Measurements from ENCODE around the gene RYR2. TPM values are rescaled to one million over a fixed set of nuclear protein-coding genes. Genes with fewer than 3 reads are reported as not detected.

Gene RYR2
- total RNA-seq, 1 donor from 2014 or later: not detected

- intact Hi-C loops (cut with micrococcal nuclease): no loop called here
Observed at GRCh38 chr1:237429252-237429651, 387.3 kb downstream of the RYR2 start.

- intact Hi-C loops (cut with micrococcal nuclease): no loop called here
Observed at GRCh38 chr1:237431448-237431847, 389.5 kb downstream of the RYR2 start.

GRCh38 chr1:237440346-237440745, 398.4 kb downstream of the RYR2 start:
- intact Hi-C loops (cut with micrococcal nuclease): no loop called here

- intact Hi-C loops (cut with micrococcal nuclease): no loop called here
Observed at GRCh38 chr1:237444120-237444790, 402.3 kb downstream of the RYR2 start.

GRCh38 chr1:237448042-237448441, 406.1 kb downstream of the RYR2 start:
- intact Hi-C loops (cut with micrococcal nuclease): no loop called here

GRCh38 chr1:237457573-237457972, 415.6 kb downstream of the RYR2 start:
- intact Hi-C loops (cut with micrococcal nuclease): no loop called here

- intact Hi-C loops (cut with micrococcal nuclease): no loop called here
Observed at GRCh38 chr1:237467320-237467719, 425.3 kb downstream of the RYR2 start.

- intact Hi-C loops (cut with micrococcal nuclease): no loop called here
Observed at GRCh38 chr1:237470712-237471338, 428.8 kb downstream of the RYR2 start.

- intact Hi-C loops (cut with micrococcal nuclease): no loop called here
Observed at GRCh38 chr1:237471377-237471776, 429.4 kb downstream of the RYR2 start.

- intact Hi-C loops (cut with micrococcal nuclease): no loop called here
Observed at GRCh38 chr1:237471956-237472355, 430.0 kb downstream of the RYR2 start.

- intact Hi-C loops (cut with micrococcal nuclease): no loop called here
Observed at GRCh38 chr1:237473854-237474253, 431.9 kb downstream of the RYR2 start.

GRCh38 chr1:237478082-237478481, 436.1 kb downstream of the RYR2 start:
- intact Hi-C loops (cut with micrococcal nuclease): no loop called here

GRCh38 chr1:237478842-237479241, 436.9 kb downstream of the RYR2 start:
- intact Hi-C loops (cut with micrococcal nuclease): no loop called here

GRCh38 chr1:237482777-237483176, 440.8 kb downstream of the RYR2 start:
- intact Hi-C loops (cut with micrococcal nuclease): no loop called here

- intact Hi-C loops (cut with micrococcal nuclease): no loop called here
Observed at GRCh38 chr1:237492359-237492758, 450.4 kb downstream of the RYR2 start.

GRCh38 chr1:237500566-237500965, 458.6 kb downstream of the RYR2 start:
- intact Hi-C loops (cut with micrococcal nuclease): no loop called here

GRCh38 chr1:237503292-237503691, 461.3 kb downstream of the RYR2 start:
- intact Hi-C loops (cut with micrococcal nuclease): no loop called here

GRCh38 chr1:237507005-237507404, 465.0 kb downstream of the RYR2 start:
- intact Hi-C loops (cut with micrococcal nuclease): no loop called here

- intact Hi-C loops (cut with micrococcal nuclease): no loop called here
Observed at GRCh38 chr1:237509748-237510147, 467.8 kb downstream of the RYR2 start.

- intact Hi-C loops (cut with micrococcal nuclease): no loop called here
Observed at GRCh38 chr1:237525102-237525501, 483.1 kb downstream of the RYR2 start.

GRCh38 chr1:237527761-237528160, 485.8 kb downstream of the RYR2 start:
- intact Hi-C loops (cut with micrococcal nuclease): no loop called here

- intact Hi-C loops (cut with micrococcal nuclease): no loop called here
Observed at GRCh38 chr1:237528545-237528944, 486.6 kb downstream of the RYR2 start.

- intact Hi-C loops (cut with micrococcal nuclease): no loop called here
Observed at GRCh38 chr1:237539055-237539454, 497.1 kb downstream of the RYR2 start.

All from T-helper 1 cell treated with Interleukin-12 subunit alpha and Interleukin-12 subunit beta and Interleukin-4 antibody, amounts not matched to agents 30 ng/mL and 1 ng/mL, for 36 hours (primary cell).